HG03066 (cell line): Measurements from ENCODE around the gene SEC14L5.

Experiments
- ATAC-seq: cut with Tn5 transposase; IDR thresholded peaks from one replicate; pipeline ENCODE4 v1.9.1; 2021; ENCODE audit warnings: low read depth; ENCODE audit not compliant: unreplicated experiment

SEC14L5 gene

GRCh38 chr16:4957720-4958509 is at the start of gene SEC14L5:
Gene SEC14L5 (plus strand): TSS chr16:4958330. CDS start chr16:4959324, 994 bp downstream.
- ATAC-seq = no peak

- ATAC-seq = no peak
These were observed 49.2 kb upstream of the SEC14L5 start for GRCh38 chr16:4908854-4909401.

- no peak for ATAC-seq
These were observed 48.3 kb upstream of the SEC14L5 start for GRCh38 chr16:4909825-4910224.

- no peak for ATAC-seq
These were observed 47.3 kb upstream of the SEC14L5 start for GRCh38 chr16:4910828-4911227.

GRCh38 chr16:4911970-4912386 is 46.2 kb upstream of the SEC14L5 start:
- ATAC-seq = no peak

GRCh38 chr16:4913130-4913773 is 44.9 kb upstream of the SEC14L5 start:
- no peak for ATAC-seq

GRCh38 chr16:4913774-4914525 is 44.2 kb upstream of the SEC14L5 start:
- no peak for ATAC-seq

- no peak for ATAC-seq
These were observed 43.5 kb upstream of the SEC14L5 start for GRCh38 chr16:4914528-4915225.

- ATAC-seq = no peak
These were observed 42.8 kb upstream of the SEC14L5 start for GRCh38 chr16:4915226-4915761.

GRCh38 chr16:4917117-4917516 is 41.0 kb upstream of the SEC14L5 start:
- no peak for ATAC-seq

GRCh38 chr16:4918781-4919251 is 39.3 kb upstream of the SEC14L5 start:
- ATAC-seq = no peak

- no peak for ATAC-seq
These were observed 37.3 kb upstream of the SEC14L5 start for GRCh38 chr16:4920826-4921225.

- ATAC-seq = no peak
These were observed 35.3 kb upstream of the SEC14L5 start for GRCh38 chr16:4922721-4923342.

- no peak for ATAC-seq
These were observed 34.3 kb upstream of the SEC14L5 start for GRCh38 chr16:4923853-4924252.

- ATAC-seq = no peak
These were observed 33.4 kb upstream of the SEC14L5 start for GRCh38 chr16:4924593-4925292.

- no peak for ATAC-seq
These were observed 32.9 kb upstream of the SEC14L5 start for GRCh38 chr16:4925293-4925607.

- no peak for ATAC-seq
These were observed 32.3 kb upstream of the SEC14L5 start for GRCh38 chr16:4925791-4926190.

GRCh38 chr16:4926928-4927327 is 31.2 kb upstream of the SEC14L5 start:
- ATAC-seq = no peak

GRCh38 chr16:4927661-4928060 is 30.5 kb upstream of the SEC14L5 start:
- ATAC-seq = no peak
